OCI-LY3 (cell line): ENCODE data around the gene CTTNBP2NL.
A peak's percentile ranks its signal among the peaks of the same experiment; 100 is the strongest.
"Not testable (repeated sequence)": the region's sequence is repeated elsewhere in the genome, so short reads cannot be mapped to it uniquely, and the experiment has no call there.

Source experiments
- H2AFZ ChIP-seq: fragments of 200-600, 300-600 bp; shearing (Covaris generic); 2 replicates; pipeline ENCODE4 v1.6.0; 2014; ENCODE audit warnings: antibody characterized with exemption, low read depth, low read length
- H3K27ac ChIP-seq: fragments of 200-600, 300-600 bp; sonication (generic); 2 replicates; pipeline ENCODE4 v1.5.1; 2014; ENCODE audit warnings: mild to moderate bottlenecking, low read length, moderate library complexity, mixed read lengths
- H3K27me3 ChIP-seq: fragments of 200-600, 300-600 bp; sonication (generic); 2 replicates; pipeline ENCODE4 v1.6.1; 2014; ENCODE audit warnings: low read depth, low read length, mixed read lengths
- H3K36me3 ChIP-seq: fragments of 200-600, 300-600 bp; sonication (generic); replicated peaks from 2 replicates; pipeline ENCODE3; 2014; ENCODE audit warnings: low read depth, low read length, mixed read lengths
- H3K4me1 ChIP-seq: fragments of 300-600, 200-600 bp; sonication (generic); 2 replicates; pipeline ENCODE4 v1.6.1; 2014; ENCODE audit warnings: low read length, mixed read lengths
- H3K4me2 ChIP-seq: fragments of 200-600, 300-600 bp; sonication (generic); 2 replicates; pipeline ENCODE4 v1.6.1; 2014; ENCODE audit warnings: low read length, mixed read lengths
- H3K4me3 ChIP-seq: fragments of 300-600, 200-600 bp; sonication (generic); 2 replicates; pipeline ENCODE4 v1.5.1; 2014; ENCODE audit warnings: antibody characterized with exemption, mild to moderate bottlenecking, low read length, moderate library complexity
- H3K79me2 ChIP-seq: fragments of 300-600, 200-600 bp; shearing (Covaris generic); 2 replicates; pipeline ENCODE4 v1.6.1; 2014; ENCODE audit warnings: mild to moderate bottlenecking, low read length, mixed read lengths
- H3K9ac ChIP-seq: fragments of 300-600, 200-600 bp; shearing (Covaris generic); 2 replicates; pipeline ENCODE4 v1.6.0; 2014; ENCODE audit warnings: mild to moderate bottlenecking, low read length, moderate library complexity
- H3K9me3 ChIP-seq: fragments of 200-600, 300-600 bp; shearing (Covaris generic); 2 replicates; pipeline ENCODE4 v1.6.1; 2014; ENCODE audit warnings: low read length, mixed read lengths; ENCODE audit not compliant: insufficient read depth
- H4K20me1 ChIP-seq: fragments of 200-600, 300-600 bp; sonication (generic); 2 replicates; pipeline ENCODE4 v1.6.1; 2016; ENCODE audit warnings: low read length, mixed read lengths; ENCODE audit not compliant: insufficient read depth
- EZH2phosphoT487 ChIP-seq: fragments of 200-600 bp; shearing (Covaris generic); IDR thresholded peaks from 2 replicates; pipeline ENCODE4 v1.6.1; 2018; ENCODE audit warnings: antibody characterized with exemption, mixed run types, low read depth
- TF ChIP-seq, protein P1 (sequence below): fragments of 200-600, 300-600 bp; sonication (generic); IDR thresholded peaks from 2 replicates; pipeline ENCODE4 v1.5.1; 2014; ENCODE audit warnings: antibody characterized with exemption, low read length, low read depth

The CTTNBP2NL gene

DNA sequence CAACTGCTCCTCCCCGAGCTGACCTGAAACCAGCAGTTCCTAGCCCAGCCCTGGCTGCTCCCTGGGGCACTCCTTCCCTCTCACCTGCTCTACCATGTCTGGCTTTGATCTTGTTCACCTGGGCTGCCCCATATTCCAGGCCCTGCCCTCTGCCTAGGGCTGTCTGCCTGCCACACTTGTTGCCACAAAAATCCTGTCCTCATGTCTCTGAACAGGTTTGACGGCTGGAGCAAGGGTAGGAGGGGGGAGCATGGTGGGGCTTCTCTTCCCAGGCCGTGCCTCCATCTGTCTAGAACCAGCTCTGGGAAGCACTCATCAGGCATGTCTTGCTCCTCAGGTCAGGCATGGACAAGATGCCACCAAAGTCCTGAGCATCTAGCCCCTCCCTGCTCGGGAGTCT lies 68.5 kb downstream of the CTTNBP2NL start:
- TF ChIP-seq, protein P1, sequence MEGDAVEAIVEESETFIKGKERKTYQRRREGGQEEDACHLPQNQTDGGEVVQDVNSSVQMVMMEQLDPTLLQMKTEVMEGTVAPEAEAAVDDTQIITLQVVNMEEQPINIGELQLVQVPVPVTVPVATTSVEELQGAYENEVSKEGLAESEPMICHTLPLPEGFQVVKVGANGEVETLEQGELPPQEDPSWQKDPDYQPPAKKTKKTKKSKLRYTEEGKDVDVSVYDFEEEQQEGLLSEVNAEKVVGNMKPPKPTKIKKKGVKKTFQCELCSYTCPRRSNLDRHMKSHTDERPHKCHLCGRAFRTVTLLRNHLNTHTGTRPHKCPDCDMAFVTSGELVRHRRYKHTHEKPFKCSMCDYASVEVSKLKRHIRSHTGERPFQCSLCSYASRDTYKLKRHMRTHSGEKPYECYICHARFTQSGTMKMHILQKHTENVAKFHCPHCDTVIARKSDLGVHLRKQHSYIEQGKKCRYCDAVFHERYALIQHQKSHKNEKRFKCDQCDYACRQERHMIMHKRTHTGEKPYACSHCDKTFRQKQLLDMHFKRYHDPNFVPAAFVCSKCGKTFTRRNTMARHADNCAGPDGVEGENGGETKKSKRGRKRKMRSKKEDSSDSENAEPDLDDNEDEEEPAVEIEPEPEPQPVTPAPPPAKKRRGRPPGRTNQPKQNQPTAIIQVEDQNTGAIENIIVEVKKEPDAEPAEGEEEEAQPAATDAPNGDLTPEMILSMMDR: no peak
- no peak for TF ChIP-seq EZH2phosphoT487
- H3K4me1 ChIP-seq: peaks cover 34% of the 10 kb centered on the region
- no peaks in the 10 kb centered on the region for H3K9me3 ChIP-seq
- H2AFZ ChIP-seq: no peak overlapping the region
- H3K4me2 ChIP-seq: no peak overlapping the region
- no peak overlapping the region for H3K4me3 ChIP-seq
- peaks cover 30% of the 10 kb centered on the region for H3K27me3 ChIP-seq
- no peaks in the 10 kb centered on the region for H4K20me1 ChIP-seq
- no peaks in the 10 kb centered on the region for H3K36me3 ChIP-seq
- no peak overlapping the region for H3K9ac ChIP-seq
- no peaks in the 10 kb centered on the region for H3K79me2 ChIP-seq
- no peak overlapping the region for H3K27ac ChIP-seq

DNA sequence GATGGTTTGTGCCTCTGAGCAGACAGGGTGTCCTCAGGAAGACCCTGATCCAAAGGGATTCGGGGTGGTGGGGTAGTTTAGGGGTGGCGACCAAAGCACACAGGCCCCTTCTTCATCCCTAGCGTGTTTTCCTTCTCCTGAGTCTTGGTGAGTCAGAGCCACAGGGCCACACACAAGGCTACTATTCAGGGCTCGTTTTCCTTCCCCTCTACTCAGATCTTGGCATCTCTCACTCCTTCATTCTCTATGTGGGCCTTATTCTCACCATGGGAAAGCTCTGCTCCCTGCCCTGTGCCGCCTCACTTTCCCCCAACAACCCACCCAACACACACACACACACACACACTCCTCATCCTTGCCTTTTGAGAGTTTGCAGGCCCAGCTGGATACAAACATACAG lies 69.1 kb downstream of the CTTNBP2NL start:
- peak overlapping the region; percentile 97 for H3K4me2 ChIP-seq

DNA sequence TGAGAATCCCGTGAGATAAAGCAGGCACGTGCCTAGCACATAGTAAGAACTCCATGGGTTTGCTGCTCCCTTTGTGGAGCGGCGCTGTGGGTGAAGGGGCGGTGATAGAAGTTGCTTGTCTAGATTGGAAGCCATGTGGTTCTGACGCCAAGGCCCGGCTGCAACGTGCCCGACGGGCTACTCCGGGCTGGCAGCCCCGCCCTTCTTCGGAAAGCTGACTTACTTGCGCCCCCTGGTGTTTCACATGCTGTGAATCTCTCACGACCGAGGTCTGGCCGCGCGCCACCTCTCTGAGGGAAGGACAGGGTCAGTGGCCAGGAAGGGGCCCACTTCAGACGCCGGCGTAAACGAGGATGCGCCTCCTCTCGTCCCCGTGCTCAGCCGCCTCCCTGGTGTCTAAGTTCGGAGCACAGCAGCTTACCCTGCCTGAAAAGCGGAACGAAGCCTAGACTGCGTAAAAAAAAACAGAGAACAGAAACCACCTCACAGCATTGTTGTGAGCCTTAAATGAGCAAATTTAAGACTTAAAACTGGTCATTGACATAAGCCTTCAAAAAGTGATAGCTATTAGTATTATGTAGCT lies 70.2 kb downstream of the CTTNBP2NL start:
- H3K79me2 ChIP-seq: no peaks in the 10 kb centered on the region
- no peaks in the 10 kb centered on the region for H3K36me3 ChIP-seq
- peak overlapping the region; percentile 85 for H3K27ac ChIP-seq
- no peak for TF ChIP-seq EZH2phosphoT487
- TF ChIP-seq, protein P1: peak; percentile 72
- H3K27me3 ChIP-seq: peaks cover 18% of the 10 kb centered on the region
- H3K4me2 ChIP-seq: peak overlapping the region; percentile 97
- no peaks in the 10 kb centered on the region for H3K9me3 ChIP-seq
- H4K20me1 ChIP-seq: no peaks in the 10 kb centered on the region
- H3K9ac ChIP-seq: peak overlapping the region; percentile 54
- peak overlapping the region; percentile 96 for H2AFZ ChIP-seq
- peak overlapping the region; percentile 76 for H3K4me3 ChIP-seq
- peaks cover 34% of the 10 kb centered on the region for H3K4me1 ChIP-seq

More for the DNA sequence above, 69.1 kb downstream of the CTTNBP2NL start:
- no peak overlapping the region for H3K9ac ChIP-seq
- H3K36me3 ChIP-seq: no peaks in the 10 kb centered on the region
- H3K4me1 ChIP-seq: peaks cover 34% of the 10 kb centered on the region
- H4K20me1 ChIP-seq: no peaks in the 10 kb centered on the region
- H3K27ac ChIP-seq: no peak overlapping the region
- H2AFZ ChIP-seq: peak overlapping the region; percentile 96; the same call in 1 of the 2 replicates
- H3K9me3 ChIP-seq: no peaks in the 10 kb centered on the region
- no peak for TF ChIP-seq EZH2phosphoT487
- TF ChIP-seq, protein P1: no peak
- H3K4me3 ChIP-seq: peak overlapping the region; percentile 76
- H3K79me2 ChIP-seq: no peaks in the 10 kb centered on the region
- peaks cover 27% of the 10 kb centered on the region for H3K27me3 ChIP-seq

DNA sequence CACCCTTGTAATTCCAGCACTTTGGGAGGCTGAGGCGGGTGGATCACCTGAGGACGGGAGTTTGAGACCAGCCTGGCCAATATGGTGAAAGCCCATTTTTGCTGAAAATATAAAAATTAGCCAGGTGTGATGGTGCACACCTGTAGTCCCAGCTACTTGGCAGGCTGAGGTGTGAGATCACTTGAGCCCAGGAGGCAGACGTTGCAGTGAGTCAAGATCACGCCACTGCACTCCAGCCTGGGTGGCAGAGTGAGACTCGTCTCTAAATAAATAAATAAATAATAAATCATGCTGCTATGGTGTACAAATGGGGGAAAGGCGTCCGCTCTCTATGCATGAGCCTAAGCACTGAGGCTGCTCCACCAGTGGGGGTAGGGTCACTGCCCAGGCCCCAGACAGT lies 74.3 kb downstream of the CTTNBP2NL start:
- not testable (repeated sequence) for H3K79me2 ChIP-seq, H3K27ac ChIP-seq, H3K4me2 ChIP-seq, H3K4me3 ChIP-seq, H3K9me3 ChIP-seq, H3K27me3 ChIP-seq, H2AFZ ChIP-seq, H4K20me1 ChIP-seq, H3K9ac ChIP-seq, H3K36me3 ChIP-seq
- H3K4me1 ChIP-seq: peaks cover 23% of the 10 kb centered on the region
